Loucy (cell line): Measurements from ENCODE around the gene SLC29A3.

Experiments used
- EZH2phosphoT487 ChIP-seq: fragments of 200-600 bp; IDR thresholded peaks from 2 replicates; pipeline ENCODE4 v1.6.1; 2018; ENCODE audit warnings: antibody characterized with exemption, mild to moderate bottlenecking, moderate library complexity, borderline replicate concordance
- TF ChIP-seq, protein P1 (sequence below): fragments of 200-600 bp; sonication (generic); conservative IDR thresholded peaks from 2 replicates; pipeline ENCODE4 v1.5.1; 2014; ENCODE audit warnings: mild to moderate bottlenecking, antibody characterized with exemption, low read length

DNA sequence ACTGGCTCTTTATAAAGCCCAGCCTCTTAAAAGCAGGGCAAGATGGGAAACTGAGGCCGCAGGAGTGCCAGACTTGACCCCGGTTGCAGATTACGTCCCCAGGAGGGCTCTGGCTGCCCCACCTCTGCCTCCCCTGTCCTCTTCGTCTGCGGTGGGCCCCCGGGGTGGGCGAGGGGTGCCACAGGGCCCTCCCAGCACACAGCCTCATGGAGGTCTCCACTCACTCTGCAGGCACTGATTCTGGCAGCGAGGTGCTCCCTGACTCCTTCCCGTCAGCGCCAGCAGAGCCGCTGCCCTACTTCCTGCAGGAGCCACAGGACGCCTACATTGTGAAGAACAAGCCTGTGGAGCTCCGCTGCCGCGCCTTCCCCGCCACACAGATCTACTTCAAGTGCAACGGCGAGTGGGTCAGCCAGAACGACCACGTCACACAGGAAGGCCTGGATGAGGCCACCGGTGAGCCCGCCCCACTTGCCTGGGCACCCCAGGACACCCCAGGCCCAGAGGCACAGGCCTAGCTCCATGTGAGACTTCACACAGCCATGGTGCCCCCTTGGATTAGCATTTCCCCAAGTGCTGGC, 39.4 kb upstream of the SLC29A3 start:
- TF ChIP-seq, protein P1, sequence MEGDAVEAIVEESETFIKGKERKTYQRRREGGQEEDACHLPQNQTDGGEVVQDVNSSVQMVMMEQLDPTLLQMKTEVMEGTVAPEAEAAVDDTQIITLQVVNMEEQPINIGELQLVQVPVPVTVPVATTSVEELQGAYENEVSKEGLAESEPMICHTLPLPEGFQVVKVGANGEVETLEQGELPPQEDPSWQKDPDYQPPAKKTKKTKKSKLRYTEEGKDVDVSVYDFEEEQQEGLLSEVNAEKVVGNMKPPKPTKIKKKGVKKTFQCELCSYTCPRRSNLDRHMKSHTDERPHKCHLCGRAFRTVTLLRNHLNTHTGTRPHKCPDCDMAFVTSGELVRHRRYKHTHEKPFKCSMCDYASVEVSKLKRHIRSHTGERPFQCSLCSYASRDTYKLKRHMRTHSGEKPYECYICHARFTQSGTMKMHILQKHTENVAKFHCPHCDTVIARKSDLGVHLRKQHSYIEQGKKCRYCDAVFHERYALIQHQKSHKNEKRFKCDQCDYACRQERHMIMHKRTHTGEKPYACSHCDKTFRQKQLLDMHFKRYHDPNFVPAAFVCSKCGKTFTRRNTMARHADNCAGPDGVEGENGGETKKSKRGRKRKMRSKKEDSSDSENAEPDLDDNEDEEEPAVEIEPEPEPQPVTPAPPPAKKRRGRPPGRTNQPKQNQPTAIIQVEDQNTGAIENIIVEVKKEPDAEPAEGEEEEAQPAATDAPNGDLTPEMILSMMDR = no peak
- no peak for TF ChIP-seq EZH2phosphoT487
